Aorta (tissue), 5 donors: Measurements from ENCODE around the gene C2CD2. TPM values are rescaled to one million over a fixed set of nuclear protein-coding genes. Genes with fewer than 3 reads are reported as not detected.

ENCODE experiments used
- ATAC-seq: fragments of 200-7000 bp; cut with Tn5 transposase; one replicate; pipeline ENCODE4 v1.9.1; 2022; ENCODE audit warnings: moderate library complexity; ENCODE audit not compliant: low FRiP score
- DNase-seq, 2 donors: peaks; one replicate each; pipeline ENCODE4 v3.0.0-alpha.2; 2020
- H3K27ac ChIP-seq, 2 donors: one replicate each; pipeline ENCODE4 v1.5.1; 2013; ENCODE audit warnings: low read length in 2 of 2, mild to moderate bottlenecking in 2 of 2, moderate library complexity in 2 of 2, control low read depth in 1 of 2, inconsistent platforms in 1 of 2, low read depth in 1 of 2
- H3K27me3 ChIP-seq, 2 donors: one replicate each; pipeline ENCODE4 v1.6.1; 2013; ENCODE audit warnings: control low read depth in 1 of 2, low read length in 1 of 2, mild to moderate bottlenecking in 1 of 2, moderate library complexity in 1 of 2; ENCODE audit not compliant: insufficient read depth in 2 of 2, control insufficient read depth in 1 of 2
- H3K36me3 ChIP-seq, 2 donors: one replicate each; pipeline ENCODE4 v1.6.1; 2013; ENCODE audit warnings: control low read depth in 1 of 2, low read length in 1 of 2, mild to moderate bottlenecking in 1 of 2; ENCODE audit not compliant: insufficient read depth in 2 of 2, control insufficient read depth in 1 of 2
- H3K4me1 ChIP-seq, 2 donors: one replicate each; pipeline ENCODE4 v1.6.1; 2013; ENCODE audit warnings: low read length in 2 of 2, control low read depth in 1 of 2, mild to moderate bottlenecking in 1 of 2, moderate library complexity in 1 of 2; ENCODE audit not compliant: insufficient read depth in 2 of 2, control insufficient read depth in 1 of 2
- H3K4me3 ChIP-seq, 2 donors: one replicate each; pipeline ENCODE4 v1.5.1; 2013; ENCODE audit warnings: low read length in 2 of 2, control low read depth in 1 of 2, mild to moderate bottlenecking in 1 of 2
- H3K9me3 ChIP-seq: one replicate; pipeline ENCODE4 v1.6.1; 2013; ENCODE audit warnings: mild to moderate bottlenecking, low read length; ENCODE audit not compliant: control insufficient read depth
- WGBS, 2 donors: extraction: QIAGEN DNeasy Blood & Tissue Kit; methylation state at CpG; one replicate each; pipeline ENCODE4 v1.1.7; 2013; 5-methylcytosine and 5-hydroxymethylcytosine counted together
- intact Hi-C, 2 donors: fragments of 100-400 bp; cut with DNase I; formaldehyde crosslinking; loops; one replicate each; pipeline versions ENCODE4 v1.14.2 to v1.15.0; 2022
- polyA plus RNA-seq, 2 donors: library from polyadenylated mRNA; stranded (reverse); fragments of 200-250 nt; gene quantifications; one replicate each; pipeline ENCODE4 v1.2.3, GENCODE V29; 2013
- total RNA-seq, 2 donors: library from RNA; stranded (reverse); fragmentation: NEBNext Ultra II Directional; extraction: Animal tissue kit (Norgen Biotek cat#: 25700); gene quantifications; one replicate each; pipeline ENCODE4 v1.2.1, GENCODE V29; 2021
- donor health status: healthy with polysubstance abuse.
- donor health status: Bipolar disorder and iron deficiency.
- donor health status: DM: no; HTN: no; CAD: no.
- donor health status: DM: no; HTN: no; CAD: no.
- donor health status: DM: yes; HTN: yes; CAD: no.

Gene C2CD2
- total and polyA plus RNA-seq, 4 donors, result 25.5 to 59.8 (median 47.8) TPM

DNA sequence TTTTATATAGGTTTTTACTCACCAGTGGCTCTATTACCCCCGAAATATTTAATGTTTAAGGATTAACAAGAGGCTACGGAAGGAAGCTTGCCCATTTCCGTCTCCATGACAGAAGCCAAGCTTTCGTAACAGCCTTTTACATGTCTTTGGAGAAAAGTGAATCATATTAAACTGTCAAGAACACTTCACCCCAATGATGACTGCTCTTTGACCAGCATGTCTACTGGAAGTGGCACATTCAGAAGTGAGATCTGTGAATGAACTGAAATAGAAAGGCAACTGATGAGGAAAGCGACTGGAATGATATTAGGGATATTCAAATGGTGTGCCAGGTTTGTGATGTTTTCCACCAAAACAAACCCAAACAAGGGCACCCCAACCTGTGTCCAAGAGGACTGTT lies 66.2 kb downstream of the C2CD2 start:
- intact Hi-C loops, result no loop called here
- H3K27me3 ChIP-seq, result no peaks in the 10 kb centered on the region
- H3K4me1 ChIP-seq, result no peaks in the 10 kb centered on the region
- peaks cover 0 to 2% of the 10 kb centered on the region in 2 donors for H3K36me3 ChIP-seq
- DNase-seq (no peak), ATAC-seq (no peak)
- H3K4me3 ChIP-seq, result no peak overlapping the region
- no peaks in the 10 kb centered on the region for H3K9me3 ChIP-seq
- H3K27ac ChIP-seq, result no peak overlapping the region
- WGBS, 2 donors, result 95% methylated on average over 5 of the region's 5 CpGs

DNA sequence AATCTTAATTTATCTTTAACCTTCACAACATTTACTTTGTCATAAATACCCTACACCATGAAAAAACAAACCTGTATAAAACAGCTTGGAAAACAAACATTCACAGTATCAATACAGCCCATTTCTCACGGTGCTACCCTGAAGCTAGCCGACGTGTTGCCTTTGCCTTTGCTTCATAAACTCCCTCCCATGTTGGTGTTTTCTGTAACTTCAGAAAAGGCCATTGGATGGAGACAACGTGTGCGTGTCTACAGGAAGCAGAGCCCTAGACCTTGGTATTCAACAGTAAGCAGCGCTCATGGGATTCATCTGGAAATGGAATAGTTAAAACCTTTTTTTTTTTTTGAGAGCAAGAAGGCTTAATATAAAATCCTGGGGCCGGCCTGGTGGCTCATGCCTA lies 67.5 kb downstream of the C2CD2 start:
- H3K36me3 ChIP-seq, result peaks cover 0 to 2% of the 10 kb centered on the region in 2 donors
- DNase-seq (no peak), ATAC-seq (no peak)
- H3K4me3 ChIP-seq, result no peak overlapping the region
- H3K9me3 ChIP-seq, result no peaks in the 10 kb centered on the region
- intact Hi-C loops, result no loop called here
- H3K27ac ChIP-seq, result no peak overlapping the region
- 75 to 85% methylated on average over 7 of the region's 7 CpGs for WGBS, 2 donors
- H3K4me1 ChIP-seq, result no peaks in the 10 kb centered on the region
- H3K27me3 ChIP-seq, result no peaks in the 10 kb centered on the region

DNA sequence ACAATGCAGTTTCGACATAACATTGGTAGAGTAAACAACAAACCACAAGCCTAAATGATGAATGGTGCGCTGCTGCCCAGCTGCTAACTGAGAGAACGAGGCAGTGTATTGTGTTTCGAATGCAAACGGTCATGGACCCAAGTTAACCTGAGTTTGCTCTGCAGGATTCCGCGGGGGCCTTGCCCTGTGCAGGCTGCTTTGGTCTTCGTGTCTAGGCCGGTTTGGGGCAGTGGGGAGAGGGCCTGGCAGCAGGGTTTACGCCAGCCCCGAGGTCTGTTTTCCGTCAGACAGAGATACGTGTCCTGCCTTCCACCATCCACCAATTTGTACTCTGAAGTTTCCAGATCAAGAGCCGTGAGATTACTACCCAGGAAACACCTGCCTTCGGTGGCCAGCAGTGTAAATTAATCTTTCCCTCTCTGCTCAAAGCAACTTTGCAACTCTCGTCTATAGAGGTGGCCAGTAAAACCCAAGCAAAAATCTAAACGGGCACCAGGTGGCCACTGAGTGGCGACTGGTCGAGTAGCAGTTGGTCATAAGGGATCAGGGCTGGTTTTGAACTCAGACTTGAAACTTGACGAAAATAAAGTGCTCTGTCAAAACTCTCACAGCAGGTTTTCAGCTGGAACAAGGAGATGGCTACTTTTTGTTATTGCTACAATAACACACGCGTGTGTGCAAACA lies 68.3 kb downstream of the C2CD2 start:
- no peak for ATAC-seq
- H3K9me3 ChIP-seq, result no peaks in the 10 kb centered on the region

DNA sequence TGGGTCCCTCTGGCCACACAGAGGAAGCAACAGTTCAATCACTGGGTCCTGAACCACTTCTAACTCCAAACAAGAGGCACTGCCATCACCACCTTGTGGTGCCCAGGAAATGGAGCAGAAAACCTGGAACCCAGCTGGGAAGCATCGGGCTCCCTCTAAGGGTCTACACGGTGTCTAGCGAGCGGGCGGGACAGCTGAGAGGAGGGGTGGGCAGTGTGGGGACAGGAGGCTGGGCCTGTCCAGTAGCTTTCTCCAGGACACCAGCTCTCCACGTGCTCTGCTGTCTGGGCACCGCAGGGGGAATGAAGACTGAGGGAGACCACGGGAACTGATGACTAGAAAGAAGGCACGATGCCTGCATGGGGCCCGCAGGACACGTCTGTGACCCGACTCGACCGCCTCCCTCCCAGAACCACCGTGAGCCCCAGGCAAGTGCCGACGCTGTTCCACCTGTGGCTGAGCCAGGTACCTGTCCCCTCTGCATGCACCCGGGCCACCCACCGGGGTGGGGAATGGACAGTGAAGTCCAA lies 69.3 kb downstream of the C2CD2 start:
- no peak for DNase-seq
- intact Hi-C loops, result no loop called here

More for the DNA sequence above, 68.3 kb downstream of the C2CD2 start:
- intact Hi-C loops, result no loop called here
- Histone ChIP-seq H3K27me3 (no peaks in the 10 kb centered on the region), H3K27ac (no peak overlapping the region), H3K4me1 (no peaks in the 10 kb centered on the region), H3K36me3 (peaks cover 0 to 2% of the 10 kb centered on the region in 2 donors), H3K4me3 (no peak overlapping the region)
- no peak for DNase-seq
- 66 to 71% methylated on average over 22 of the region's 22 CpGs for WGBS, 2 donors

DNA sequence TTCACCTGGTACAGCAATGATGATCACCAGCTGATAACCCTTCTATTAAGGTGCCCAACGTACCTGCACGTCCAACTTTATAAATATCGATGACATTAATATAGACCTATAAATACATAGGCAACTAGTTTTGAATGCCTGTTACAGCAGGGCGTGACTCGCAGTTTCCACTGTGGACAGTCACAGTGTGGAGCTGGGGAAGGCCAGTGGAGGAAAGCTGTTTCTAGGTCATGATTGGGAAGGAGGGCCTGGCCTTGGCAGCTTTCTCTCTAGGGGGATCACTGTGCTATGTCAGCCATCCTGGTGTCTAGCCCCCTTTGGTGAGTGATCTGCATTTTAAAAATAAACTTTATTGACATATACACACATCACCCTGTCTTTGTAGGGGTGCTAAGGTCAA lies 70.2 kb downstream of the C2CD2 start:
- intact Hi-C loops, result no loop called here
- 90 to 95% methylated on average over 5 of the region's 5 CpGs for WGBS, 2 donors
- Histone ChIP-seq H3K4me3 (no peak overlapping the region), H3K27ac (no peak overlapping the region), H3K36me3 (peaks cover 0 to 2% of the 10 kb centered on the region in 2 donors), H3K9me3 (no peaks in the 10 kb centered on the region), H3K4me1 (no peaks in the 10 kb centered on the region), H3K27me3 (no peaks in the 10 kb centered on the region)
- no peak for ATAC-seq
- DNase-seq, result no peak

More for the DNA sequence above, 69.3 kb downstream of the C2CD2 start:
- peaks cover 0 to 2% of the 10 kb centered on the region in 2 donors for H3K36me3 ChIP-seq
- no peak overlapping the region for H3K4me3 ChIP-seq
- H3K9me3 ChIP-seq, result no peaks in the 10 kb centered on the region
- ATAC-seq, result no peak
- WGBS, 2 donors, result 87 to 90% methylated on average over 19 of the region's 19 CpGs
- H3K4me1 ChIP-seq, result no peaks in the 10 kb centered on the region
- no peak overlapping the region for H3K27ac ChIP-seq
- H3K27me3 ChIP-seq, result no peaks in the 10 kb centered on the region

DNA sequence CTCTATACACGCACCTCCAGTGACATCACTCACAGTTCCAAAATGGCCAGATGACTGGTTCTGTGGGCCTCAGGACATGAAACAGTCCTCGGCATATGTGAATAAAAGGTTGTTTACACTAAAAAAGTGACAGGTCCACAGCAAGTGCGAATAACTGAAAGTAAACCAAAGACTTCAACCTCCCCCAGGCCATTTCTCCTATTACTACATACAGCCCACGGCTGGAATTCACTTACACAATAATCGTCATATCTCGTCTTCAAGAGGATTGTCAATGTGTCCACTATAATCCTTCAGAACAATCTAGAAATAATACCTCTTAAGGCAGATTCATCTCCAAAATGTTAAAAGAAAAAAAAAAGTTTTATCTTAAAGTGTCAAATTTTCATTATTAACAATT lies 72.8 kb downstream of the C2CD2 start:
- ATAC-seq, result no peak
- intact Hi-C loops, result no loop called here

DNA sequence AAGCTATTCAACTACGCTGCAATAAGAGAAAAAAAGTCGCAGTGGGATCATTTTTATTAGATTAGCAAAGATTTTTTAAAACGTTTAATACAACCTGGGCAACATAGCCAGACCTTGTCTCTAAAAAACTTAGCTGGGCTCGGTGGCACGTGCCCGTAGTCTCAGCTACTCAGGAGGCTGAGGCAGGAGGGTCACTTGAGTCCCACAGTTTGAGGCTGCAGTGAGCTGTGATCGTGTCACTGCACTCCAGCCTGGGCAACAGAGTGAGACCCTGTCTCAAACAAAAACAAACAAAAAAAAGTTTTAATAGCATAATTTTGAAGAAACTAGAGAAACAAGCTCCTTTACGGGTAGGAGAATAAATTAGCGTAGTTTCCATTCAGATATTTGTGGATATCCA lies 73.7 kb downstream of the C2CD2 start:
- Histone ChIP-seq H3K36me3 (no peaks in the 10 kb centered on the region), H3K4me1 (no peaks in the 10 kb centered on the region), H3K27ac (no peak overlapping the region), H3K9me3 (no peaks in the 10 kb centered on the region), H3K27me3 (no peaks in the 10 kb centered on the region), H3K4me3 (no peak overlapping the region)
- DNase-seq, result no peak
- intact Hi-C loops, result no loop called here
- ATAC-seq, result no peak
- 88 to 90% methylated on average over 9 of the region's 9 CpGs for WGBS, 2 donors

More for the DNA sequence above, 72.8 kb downstream of the C2CD2 start:
- Histone ChIP-seq H3K4me1 (no peaks in the 10 kb centered on the region), H3K4me3 (no peak overlapping the region), H3K36me3 (peaks cover 0 to 2% of the 10 kb centered on the region in 2 donors), H3K27me3 (no peaks in the 10 kb centered on the region), H3K27ac (no peak overlapping the region), H3K9me3 (no peaks in the 10 kb centered on the region)
- DNase-seq, result no peak
- 92 to 96% methylated on average over 6 of the region's 6 CpGs for WGBS, 2 donors

DNA sequence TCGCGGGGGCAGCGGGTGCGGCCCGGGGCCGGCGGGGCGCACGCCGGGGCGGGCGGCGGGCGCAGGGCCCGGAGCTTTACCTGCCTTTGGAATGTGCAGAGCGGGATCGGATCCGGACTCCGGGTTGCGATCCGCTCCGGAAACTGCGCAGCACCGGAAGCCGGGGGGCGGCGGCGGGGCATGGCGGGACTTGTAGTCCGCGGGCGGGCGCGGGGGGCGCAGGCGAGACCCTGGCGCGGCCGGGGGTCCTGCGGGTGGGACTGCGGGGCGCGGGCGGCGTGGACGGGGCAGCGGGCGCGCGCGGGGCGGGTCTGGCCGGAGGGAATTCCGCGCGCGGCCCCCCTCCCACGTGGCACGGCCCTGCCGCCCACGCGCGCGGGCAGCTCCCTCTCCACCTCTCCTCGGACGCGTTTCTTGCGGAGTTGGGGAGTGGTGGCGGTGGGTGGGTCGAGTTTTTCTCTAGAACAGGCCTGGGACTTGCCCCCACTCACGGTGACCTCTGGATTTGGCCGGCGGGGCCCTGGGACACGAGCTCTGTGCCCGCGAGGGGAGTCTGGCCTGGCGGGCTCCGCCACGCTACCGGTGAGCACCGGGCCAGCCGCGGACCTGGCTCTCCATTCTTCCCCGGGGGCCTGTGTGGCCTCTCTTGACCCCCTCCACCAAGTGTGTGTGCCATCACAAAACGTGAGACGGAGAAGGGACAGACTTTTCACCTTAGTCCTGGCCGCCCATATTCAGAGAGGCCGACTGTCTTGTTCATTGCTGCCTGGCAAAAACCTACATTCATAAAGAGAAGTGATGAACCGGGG lies 74.4 kb downstream of the C2CD2 start, which contains the start of gene PRDM15:
Gene PRDM15, minus strand, starts transcription at position 155 of the 809 bp plus-strand sequence. CDS start 18,981 bp downstream, outside the sequence.
- ATAC-seq (peak; percentile 75), DNase-seq (peak; percentile 89 to 94)
- intact Hi-C loops, result loop anchor here (10.0 kb wide), 2 partner anchors 125 to 235 kb away; no protein-coding TSS in a partner anchor

More for the DNA sequence above, 74.4 kb downstream of the C2CD2 start, which contains the start of gene PRDM15:
- Histone ChIP-seq H3K27me3 (no peaks in the 10 kb centered on the region), H3K9me3 (no peaks in the 10 kb centered on the region), H3K4me1 (no peaks in the 10 kb centered on the region), H3K36me3 (no peaks in the 10 kb centered on the region), H3K27ac (peak within 1 kb of the TSS; percentile 45 to 46), H3K4me3 (peak within 1 kb of the TSS; percentile 59 to 83)
- WGBS, 2 donors, result 2 to 5% methylated on average over 32 to 89 of the region's 89 CpGs
